GM12892 (cell line): Measurements from ENCODE around the gene VAV2.

Source experiments
- DNase-seq: peaks from one replicate; pipeline ENCODE4 v3.0.0; 2011; ENCODE audit not compliant: insufficient read length
- FAIRE-seq: peaks from 2 replicates; lab custom pipeline; 2011; peaks lifted over from hg19 to GRCh38; lab: Jason Lieb, UNC
- POLR2A ChIP-seq: IDR thresholded peaks from 2 replicates; pipeline ENCODE4 v1.6.1; 2011; ENCODE audit warnings: low read depth, low read length, control low read depth
- POLR2AphosphoS5 ChIP-seq: IDR thresholded peaks from 2 replicates; pipeline ENCODE4 v1.6.1; 2011; ENCODE audit warnings: low read depth, low read length, control low read depth
- TAF1 ChIP-seq: IDR thresholded peaks from 2 replicates; pipeline ENCODE4 v1.6.1; 2011; ENCODE audit warnings: low read depth, mild to moderate bottlenecking, control low read depth, low read length, borderline replicate concordance

Gene VAV2

DNA sequence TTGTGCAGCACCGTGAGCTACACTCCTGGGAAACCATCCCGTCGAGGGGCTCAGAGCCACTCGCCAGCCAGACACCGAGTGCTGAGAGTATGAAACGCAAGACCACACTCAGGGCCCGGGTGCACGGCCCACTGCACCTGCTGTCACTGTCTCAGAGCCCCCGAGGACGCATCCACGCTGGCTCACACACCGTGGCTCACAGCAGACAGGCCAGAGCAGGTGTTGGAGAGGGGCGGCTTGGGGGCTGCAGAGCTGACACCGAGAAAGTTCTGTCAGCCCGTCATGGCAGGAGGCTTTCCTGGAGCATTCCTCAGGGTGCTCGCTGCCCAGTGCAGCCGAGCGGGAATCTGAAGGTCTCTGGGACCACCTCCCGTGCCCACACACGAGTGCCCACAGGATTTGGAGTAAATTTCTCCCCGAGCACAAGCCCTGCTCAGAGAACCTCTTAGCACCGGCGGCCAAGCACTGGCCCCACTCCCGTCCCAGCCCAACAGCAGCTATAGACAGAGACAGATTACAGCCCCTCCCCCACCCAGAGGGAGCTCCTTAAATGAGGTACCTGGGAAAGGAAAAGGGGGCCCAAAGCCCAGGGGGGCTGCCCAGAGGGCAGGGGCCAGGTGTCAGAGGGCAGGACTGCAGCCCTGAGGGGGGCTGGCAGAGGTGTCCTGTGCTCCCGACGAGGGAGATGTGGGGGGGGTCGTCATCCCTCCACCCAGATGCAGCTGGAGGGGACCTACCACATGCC is 197.9 kb downstream of the VAV2 start:
- FAIRE-seq (no peak), DNase-seq (no peak)
- no peak for TF ChIP-seq TAF1
- no peak for TF ChIP-seq POLR2A
- no peak for TF ChIP-seq POLR2AphosphoS5

DNA sequence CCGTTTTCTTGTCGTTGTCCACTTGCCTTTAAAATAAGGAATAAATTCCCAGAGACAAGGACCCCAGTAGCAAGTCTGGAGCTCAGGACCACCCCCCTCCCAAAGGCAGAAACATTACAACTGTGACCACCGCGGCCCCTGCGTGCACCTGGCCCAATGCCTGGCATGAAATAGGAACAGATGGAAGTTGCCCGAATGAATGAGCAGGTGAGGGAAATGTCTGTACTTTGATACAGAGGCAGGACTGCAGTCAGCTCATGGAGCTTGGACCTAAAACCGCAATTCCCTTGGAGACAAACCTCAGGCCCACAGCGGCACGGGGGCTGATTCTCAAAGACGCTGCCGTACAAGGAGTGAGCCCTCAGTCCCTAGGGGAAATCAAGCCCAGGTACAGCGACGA is 198.7 kb downstream of the VAV2 start:
- DNase-seq (no peak), FAIRE-seq (peak; percentile 82)
- TF ChIP-seq POLR2AphosphoS5 = no peak
- TF ChIP-seq POLR2A = no peak
- TF ChIP-seq TAF1 = no peak

DNA sequence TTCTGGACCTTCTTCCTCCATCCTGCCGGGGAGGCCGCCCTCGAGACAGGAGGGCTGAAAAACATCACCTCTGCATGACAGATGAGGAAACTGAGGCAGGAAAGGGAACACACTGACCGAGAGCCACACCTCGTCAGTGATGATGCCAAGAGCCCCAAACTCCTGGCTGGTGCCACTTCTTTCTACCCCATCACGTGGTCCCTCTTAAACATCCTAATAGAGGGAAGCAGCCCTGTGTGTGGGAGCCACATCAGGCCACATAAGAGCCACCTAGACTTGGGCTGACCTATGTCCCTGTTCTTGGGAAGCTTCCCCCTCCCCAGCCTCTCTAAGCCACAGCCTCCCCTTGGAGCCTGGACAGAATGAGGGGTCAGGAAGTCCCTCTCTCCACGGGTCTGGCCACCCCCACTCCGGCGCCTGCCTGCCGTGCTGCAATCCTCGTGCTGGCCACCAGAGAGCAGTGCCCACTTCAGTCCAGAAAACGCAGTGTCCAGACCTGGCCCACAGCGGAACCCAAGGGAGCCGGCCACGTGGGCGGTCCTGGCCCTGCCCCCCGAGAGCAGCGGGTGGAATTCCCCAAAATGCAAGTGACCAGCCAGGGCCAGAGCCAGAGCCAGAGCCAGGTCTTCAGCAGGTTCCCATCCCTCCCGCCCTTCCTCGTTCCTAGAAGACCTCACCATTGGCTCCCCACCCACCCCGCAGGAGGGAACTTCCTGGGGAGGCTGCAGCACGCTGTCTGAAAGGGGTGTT is 199.2 kb downstream of the VAV2 start:
- peak; percentile 90 for DNase-seq
- FAIRE-seq = no peak
- TF ChIP-seq POLR2A (no peak), TAF1 (no peak), POLR2AphosphoS5 (no peak)

DNA sequence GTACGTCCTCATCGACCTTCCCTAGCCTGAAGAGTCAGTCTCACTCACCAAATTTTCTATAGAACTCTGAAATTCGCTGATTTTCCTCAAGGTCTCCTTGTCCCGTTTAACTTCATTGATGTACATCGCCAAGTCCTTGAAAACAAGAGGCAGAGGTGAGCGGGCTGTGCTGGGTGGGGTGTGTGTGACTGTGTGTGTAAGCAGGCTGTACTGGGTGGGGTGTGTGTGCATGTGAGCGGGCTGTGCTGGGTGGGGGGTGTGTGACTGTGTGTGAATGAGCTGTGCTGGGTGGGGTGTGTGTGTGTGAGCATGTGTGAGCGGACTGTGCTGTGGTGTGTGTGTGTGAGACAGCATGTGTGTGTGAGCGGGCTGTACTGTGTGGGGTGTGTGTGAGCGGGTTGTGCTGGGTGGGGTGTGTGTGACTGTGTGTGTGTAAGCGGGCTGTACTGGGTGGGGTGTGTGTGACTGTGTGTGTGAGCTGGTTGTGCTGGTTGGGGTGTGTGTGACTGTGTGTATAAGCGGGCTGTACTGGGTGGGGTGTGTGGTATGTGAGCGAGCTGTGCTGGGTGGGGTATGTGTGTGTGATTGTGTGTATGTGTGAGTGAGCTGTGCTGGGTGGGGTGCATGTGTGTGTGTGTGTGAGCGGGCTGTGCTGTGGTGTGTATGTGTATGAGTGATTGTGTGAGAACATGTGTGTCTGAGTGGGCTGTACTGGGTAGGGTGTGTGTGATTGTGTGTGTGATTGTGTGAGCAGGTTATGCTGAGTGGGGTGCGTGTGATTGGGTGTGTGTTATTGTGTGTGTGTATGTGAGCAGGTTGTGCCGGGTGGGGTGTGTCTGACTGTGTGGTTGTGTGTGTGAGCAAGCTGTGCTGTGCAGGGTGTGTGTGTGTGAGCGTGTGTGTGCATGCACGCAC is 200.1 kb downstream of the VAV2 start:
- TF ChIP-seq POLR2AphosphoS5 = peak; percentile 31; the same call in 1 of the 2 replicates
- TF ChIP-seq TAF1 = no peak
- FAIRE-seq = peak; percentile 50

DNA sequence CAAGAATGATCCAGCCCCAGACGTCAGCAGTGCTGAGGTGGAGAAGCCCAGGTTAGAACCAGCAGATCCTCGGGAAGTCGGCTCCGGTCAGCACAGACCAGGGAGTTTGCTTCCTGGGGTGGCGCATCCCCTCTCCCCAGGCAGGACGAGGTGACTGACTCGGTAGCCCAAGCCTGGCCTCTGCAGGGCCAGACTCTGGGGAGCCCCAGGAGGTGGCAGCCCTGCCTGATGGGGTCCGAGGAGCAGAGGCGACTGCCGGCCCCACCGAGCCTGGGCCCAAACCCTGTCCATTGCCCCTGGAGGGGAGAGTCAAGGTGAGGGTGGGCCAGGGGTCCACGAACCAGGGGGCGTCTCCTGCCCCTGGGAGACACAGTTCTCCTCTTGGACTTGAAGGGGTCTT is 201.1 kb downstream of the VAV2 start:
- FAIRE-seq (no peak), DNase-seq (no peak)
- no peak for TF ChIP-seq POLR2A
- no peak for TF ChIP-seq POLR2AphosphoS5
- TF ChIP-seq TAF1 = no peak

More for the DNA sequence above, 200.1 kb downstream of the VAV2 start:
- no peak for DNase-seq

DNA sequence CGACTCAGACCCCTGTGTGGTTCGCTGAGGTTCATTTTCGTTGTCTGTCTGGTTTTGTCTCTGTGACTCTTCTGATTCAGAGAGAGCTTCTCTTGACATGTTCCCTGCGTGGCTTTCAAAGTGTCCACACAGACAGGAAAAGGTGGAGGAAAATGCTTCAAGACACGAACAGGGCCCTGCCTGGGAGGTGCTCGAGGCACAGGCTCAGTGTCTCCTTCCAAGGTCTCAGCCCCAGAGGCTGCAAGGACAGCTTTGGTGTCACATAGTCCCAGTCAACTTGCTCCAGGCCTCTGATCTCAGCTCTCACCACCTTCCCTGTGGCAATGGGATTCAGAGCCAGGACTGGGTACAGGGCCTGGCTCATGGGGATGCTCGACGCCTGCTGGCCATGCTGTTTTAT is 202.3 kb downstream of the VAV2 start:
- no peak for DNase-seq
- no peak for FAIRE-seq
- TF ChIP-seq TAF1 (no peak), POLR2A (no peak), POLR2AphosphoS5 (no peak)

DNA sequence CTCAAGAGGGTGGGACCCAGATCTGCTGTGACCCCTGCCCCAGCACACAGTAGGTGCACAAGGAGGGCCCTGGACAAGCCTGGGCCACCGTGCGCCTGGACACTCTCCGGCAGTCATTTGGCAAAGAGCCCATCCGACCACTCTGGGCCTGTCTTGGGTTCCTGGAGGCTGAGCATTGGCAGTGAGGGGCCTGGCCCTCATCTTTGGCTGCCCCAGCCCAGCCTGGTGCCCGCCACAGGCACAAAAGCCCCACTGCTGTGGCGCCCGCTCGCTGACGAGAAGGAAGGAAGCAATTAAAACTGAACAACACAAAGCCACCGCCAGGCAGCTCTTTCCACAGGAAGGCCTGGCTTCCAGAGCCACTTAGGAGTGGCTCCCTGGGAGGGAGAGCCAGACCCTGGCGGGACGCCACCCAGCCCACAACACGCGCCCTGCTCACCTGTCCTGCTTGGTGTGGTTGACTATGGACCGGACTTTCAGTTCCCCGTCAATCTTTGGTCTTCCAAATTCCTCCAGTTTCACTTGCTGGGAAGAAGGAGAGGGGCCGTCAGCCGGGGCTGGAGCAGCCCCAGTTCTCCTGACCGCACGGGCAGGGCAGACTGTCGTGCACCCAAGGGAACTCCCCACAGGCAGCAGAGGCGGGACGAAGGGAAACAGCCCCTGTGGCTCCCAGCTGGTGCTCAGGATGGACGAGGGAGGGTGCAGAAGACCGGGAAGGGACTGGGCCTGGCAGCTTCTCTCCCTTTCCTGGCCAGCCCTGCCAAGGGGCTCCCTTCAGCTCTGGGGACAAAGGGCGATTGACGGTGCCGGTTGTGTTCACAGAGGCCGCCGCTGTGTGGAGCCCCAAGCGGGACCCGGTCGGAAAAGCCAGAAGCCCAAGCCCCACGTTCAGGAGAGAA is 203.1 kb downstream of the VAV2 start:
- no peak for FAIRE-seq
- DNase-seq = no peak
- TF ChIP-seq TAF1 (no peak), POLR2AphosphoS5 (no peak), POLR2A (no peak)

DNA sequence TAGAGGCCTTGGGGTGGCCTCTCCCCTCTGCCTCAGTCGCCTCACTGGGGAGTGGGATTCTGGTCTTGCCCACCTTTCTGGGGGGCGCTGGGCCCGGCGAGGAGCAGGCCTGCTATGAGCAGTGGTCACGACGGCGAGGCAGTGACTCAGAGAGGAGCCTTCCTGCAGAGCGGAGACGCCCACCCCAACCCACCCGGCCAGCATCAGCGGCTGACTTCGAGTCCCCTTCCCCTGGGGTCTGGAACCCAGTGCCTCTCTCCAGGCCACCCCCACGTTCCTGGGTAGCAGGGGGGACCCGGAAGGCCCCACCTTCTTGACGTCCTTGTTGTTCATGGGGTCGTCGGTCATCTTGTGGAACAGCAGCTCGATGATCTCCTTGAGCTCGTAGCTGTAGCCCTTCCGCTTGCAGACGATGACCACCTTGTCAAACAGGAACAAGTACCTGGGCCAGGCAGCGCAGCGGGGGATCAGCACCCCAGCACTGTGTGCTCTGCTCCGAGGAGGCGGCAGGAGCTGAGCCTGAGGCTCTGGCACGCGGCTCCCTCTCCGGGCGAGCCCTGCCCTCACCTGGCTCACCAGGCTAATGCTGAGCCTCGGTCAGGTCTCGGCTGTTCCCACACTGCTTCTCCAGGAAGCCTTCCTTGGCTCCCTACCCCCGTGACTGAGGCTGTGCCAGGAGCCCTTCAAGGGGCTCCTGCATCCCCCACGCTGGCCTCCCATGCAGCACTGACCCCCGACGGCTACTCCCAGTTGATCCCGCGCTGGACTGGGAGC is 203.9 kb downstream of the VAV2 start:
- DNase-seq = no peak
- FAIRE-seq = no peak
- TF ChIP-seq POLR2AphosphoS5 (no peak), POLR2A (peak; percentile 38; the same call in 1 of the 2 replicates), TAF1 (no peak)

DNA sequence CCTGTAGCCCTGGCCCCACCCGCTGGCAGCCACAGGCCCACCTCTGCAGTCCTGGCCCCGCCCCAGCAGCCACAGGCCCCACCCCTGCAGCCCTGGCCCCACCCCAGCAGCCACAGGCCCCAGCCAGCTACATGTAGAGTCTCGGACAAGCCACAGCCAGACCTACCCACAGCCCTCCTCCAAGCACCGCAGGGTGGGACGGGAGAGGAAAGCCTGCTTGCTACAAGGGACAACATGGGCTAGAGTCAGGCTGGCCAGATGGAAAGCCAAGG is 204.4 kb downstream of the VAV2 start:
- DNase-seq (peak; percentile 96), FAIRE-seq (peak; percentile 85)
- TF ChIP-seq POLR2A (no peak), TAF1 (no peak), POLR2AphosphoS5 (no peak)
